ENCODE results near the gene ERBB4. TPM values are rescaled to one million over a fixed set of nuclear protein-coding genes. Genes with fewer than 3 reads are reported as not detected.

The ERBB4 gene
- total and polyA plus RNA-seq, 5 donors: 4.3 to 38.8 (median 33.4) TPM

GRCh38 chr2:212361174-212361756 lies 177.3 kb downstream of the ERBB4 start:
- H3K9me3 ChIP-seq (ENCODE audit: control insufficient read depth, low read length): no peaks in the 10 kb centered on the region
- no peak for DNase-seq
- ATAC-seq: no peak
- H3K27me3 ChIP-seq (ENCODE audit: control insufficient read depth, insufficient read depth): no peaks in the 10 kb centered on the region
- no peak overlapping the region for H3K4me3 ChIP-seq (ENCODE audit: low read length)
- intact Hi-C loops (cut with DNase I): no loop called here
- WGBS: 45% methylated on average over 1 of the region's 1 CpG
- H3K27ac ChIP-seq (ENCODE audit: low read length): no peak overlapping the region
- no peaks in the 10 kb centered on the region for H3K4me1 ChIP-seq (ENCODE audit: control insufficient read depth, insufficient read depth, low read length)

DNA sequence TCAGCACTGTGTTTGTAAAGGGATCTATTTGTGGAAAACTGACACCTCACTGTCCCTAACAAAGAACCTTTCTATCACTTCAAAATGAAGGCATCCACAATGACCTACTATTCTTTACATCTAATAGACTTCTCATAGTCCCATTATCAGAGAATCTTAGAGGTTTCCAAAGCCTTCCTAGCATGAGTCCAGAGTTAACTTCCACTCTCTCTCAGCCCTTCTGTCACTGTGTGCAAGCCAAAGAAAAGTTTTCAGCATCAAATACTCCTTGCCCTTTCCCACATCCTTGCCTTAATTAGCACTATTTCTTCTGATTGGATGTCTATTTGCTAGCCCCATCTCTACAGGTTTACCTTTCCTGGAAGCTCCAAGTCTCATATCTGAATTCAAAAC lies 178.5 kb downstream of the ERBB4 start:
- ATAC-seq: no peak
- intact Hi-C loops (cut with DNase I): no loop called here
- no peaks in the 10 kb centered on the region for H3K27me3 ChIP-seq (ENCODE audit: control insufficient read depth, insufficient read depth)
- no peaks in the 10 kb centered on the region for H3K4me1 ChIP-seq (ENCODE audit: control insufficient read depth, insufficient read depth, low read length)
- H3K27ac ChIP-seq (ENCODE audit: low read length): no peak overlapping the region
- no peak for DNase-seq
- H3K9me3 ChIP-seq (ENCODE audit: control insufficient read depth, low read length): no peaks in the 10 kb centered on the region
- H3K4me3 ChIP-seq (ENCODE audit: low read length): no peak overlapping the region

DNA sequence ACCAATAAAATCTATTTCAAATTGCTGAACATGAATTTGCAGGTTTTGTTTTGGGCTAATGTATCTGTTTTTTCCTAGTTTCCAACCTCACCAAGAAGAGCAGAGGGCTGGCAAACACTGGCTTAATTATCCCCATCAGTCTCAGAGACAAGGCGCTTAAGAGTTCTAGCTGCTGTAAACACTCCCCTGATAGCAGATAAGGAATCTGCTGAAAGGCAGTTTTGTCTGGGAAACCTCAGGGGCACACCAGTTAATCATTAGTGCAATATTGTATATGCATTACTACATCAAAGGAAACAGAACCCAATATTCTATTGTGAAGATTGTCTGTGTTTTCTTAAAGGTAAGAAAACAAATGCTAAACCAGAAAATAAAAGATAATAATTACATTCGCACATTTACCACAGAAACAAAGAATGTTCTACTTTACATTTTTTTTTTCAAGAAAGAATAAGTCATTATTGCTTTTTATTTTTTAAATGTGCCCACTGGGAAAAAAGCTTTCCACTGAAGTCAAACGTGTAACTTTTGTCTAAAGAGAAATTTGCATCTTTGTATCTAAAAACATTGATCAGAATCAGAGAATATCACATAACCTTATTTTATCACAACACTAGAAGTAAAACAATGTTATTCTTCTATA lies 179.1 kb downstream of the ERBB4 start:
- Histone ChIP-seq H3K27me3 (ENCODE audit: control insufficient read depth, insufficient read depth) (no peaks in the 10 kb centered on the region), H3K4me3 (ENCODE audit: low read length) (no peak overlapping the region), H3K27ac (ENCODE audit: low read length) (no peak overlapping the region), H3K4me1 (ENCODE audit: control insufficient read depth, insufficient read depth, low read length) (no peaks in the 10 kb centered on the region), H3K9me3 (ENCODE audit: control insufficient read depth, low read length) (no peaks in the 10 kb centered on the region)
- intact Hi-C loops (cut with DNase I): no loop called here
- ATAC-seq (no peak), DNase-seq (no peak)
- WGBS: 32% methylated on average over 3 of the region's 3 CpGs

GRCh38 chr2:212357606-212358005 lies 181.0 kb downstream of the ERBB4 start:
- no peaks in the 10 kb centered on the region for H3K9me3 ChIP-seq (ENCODE audit: control insufficient read depth, low read length)
- ATAC-seq (peak in 1 of 2 donors; percentile 36), DNase-seq (no peak)
- H3K4me3 ChIP-seq (ENCODE audit: low read length): no peak overlapping the region
- H3K27ac ChIP-seq (ENCODE audit: low read length): no peak overlapping the region
- intact Hi-C loops (cut with DNase I): no loop called here
- H3K4me1 ChIP-seq (ENCODE audit: control insufficient read depth, insufficient read depth, low read length): no peaks in the 10 kb centered on the region
- 49% methylated on average over 5 of the region's 5 CpGs for WGBS
- H3K27me3 ChIP-seq (ENCODE audit: control insufficient read depth, insufficient read depth): no peaks in the 10 kb centered on the region

DNA sequence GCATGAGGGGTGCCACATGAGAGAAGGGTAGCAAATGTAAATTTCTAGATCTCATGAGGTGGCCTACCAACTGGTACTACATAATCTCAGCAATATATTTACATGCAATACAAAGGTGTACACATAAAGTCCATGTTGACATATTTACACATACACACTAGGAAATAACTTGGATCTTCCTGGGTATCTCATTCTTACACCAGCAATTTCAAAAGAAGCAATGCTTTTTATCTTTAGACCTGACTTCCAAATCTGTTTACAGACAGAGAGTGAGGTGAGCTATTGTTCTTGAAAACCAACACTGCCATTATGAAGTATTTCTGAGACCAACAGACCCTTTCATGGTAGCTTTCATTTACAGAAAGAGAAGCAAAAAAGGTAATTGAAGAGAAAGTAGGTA lies 184.2 kb downstream of the ERBB4 start:
- no peak overlapping the region for H3K27ac ChIP-seq (ENCODE audit: low read length)
- H3K4me1 ChIP-seq (ENCODE audit: control insufficient read depth, insufficient read depth, low read length): no peaks in the 10 kb centered on the region
- H3K27me3 ChIP-seq (ENCODE audit: control insufficient read depth, insufficient read depth): no peaks in the 10 kb centered on the region
- no peak for ATAC-seq
- H3K9me3 ChIP-seq (ENCODE audit: control insufficient read depth, low read length): no peaks in the 10 kb centered on the region
- no peak for DNase-seq
- intact Hi-C loops (cut with DNase I): no loop called here
- H3K4me3 ChIP-seq (ENCODE audit: low read length): no peak overlapping the region

- 51% methylated on average over 4 of the region's 4 CpGs for WGBS
- no peaks in the 10 kb centered on the region for H3K4me1 ChIP-seq (ENCODE audit: control insufficient read depth, insufficient read depth, low read length)
- no peak for DNase-seq
- intact Hi-C loops (cut with DNase I): no loop called here
- no peak for ATAC-seq
- H3K27me3 ChIP-seq (ENCODE audit: control insufficient read depth, insufficient read depth): no peaks in the 10 kb centered on the region
- no peak overlapping the region for H3K27ac ChIP-seq (ENCODE audit: low read length)
- H3K4me3 ChIP-seq (ENCODE audit: low read length): no peak overlapping the region
- no peaks in the 10 kb centered on the region for H3K9me3 ChIP-seq (ENCODE audit: control insufficient read depth, low read length)
These were observed 190.1 kb downstream of the ERBB4 start for GRCh38 chr2:212348501-212348900.

GRCh38 chr2:212346865-212347264 lies 191.7 kb downstream of the ERBB4 start:
- Histone ChIP-seq H3K27me3 (ENCODE audit: control insufficient read depth, insufficient read depth) (no peaks in the 10 kb centered on the region), H3K4me1 (ENCODE audit: control insufficient read depth, insufficient read depth, low read length) (no peaks in the 10 kb centered on the region), H3K9me3 (ENCODE audit: control insufficient read depth, low read length) (no peaks in the 10 kb centered on the region), H3K27ac (ENCODE audit: low read length) (no peak overlapping the region), H3K4me3 (ENCODE audit: low read length) (no peak overlapping the region)
- intact Hi-C loops (cut with DNase I): no loop called here
- no peak for DNase-seq
- 33% methylated on average over 2 of the region's 2 CpGs for WGBS
- no peak for ATAC-seq

- H3K9me3 ChIP-seq (ENCODE audit: control insufficient read depth, low read length): no peaks in the 10 kb centered on the region
- ATAC-seq: no peak
- 0% methylated on average over 1 of the region's 1 CpG for WGBS
- H3K4me1 ChIP-seq (ENCODE audit: control insufficient read depth, insufficient read depth, low read length): no peaks in the 10 kb centered on the region
- no peak overlapping the region for H3K4me3 ChIP-seq (ENCODE audit: low read length)
- DNase-seq: no peak
- intact Hi-C loops (cut with DNase I): no loop called here
- H3K27me3 ChIP-seq (ENCODE audit: control insufficient read depth, insufficient read depth): no peaks in the 10 kb centered on the region
- H3K27ac ChIP-seq (ENCODE audit: low read length): no peak overlapping the region
These were observed 192.6 kb downstream of the ERBB4 start for GRCh38 chr2:212345966-212346365.

- intact Hi-C loops (cut with DNase I): no loop called here
- WGBS: 87% methylated on average over 2 of the region's 2 CpGs
- ATAC-seq: no peak
- no peaks in the 10 kb centered on the region for H3K9me3 ChIP-seq (ENCODE audit: control insufficient read depth, low read length)
- H3K4me3 ChIP-seq (ENCODE audit: low read length): no peak overlapping the region
- no peaks in the 10 kb centered on the region for H3K4me1 ChIP-seq (ENCODE audit: control insufficient read depth, insufficient read depth, low read length)
- H3K27me3 ChIP-seq (ENCODE audit: control insufficient read depth, insufficient read depth): no peaks in the 10 kb centered on the region
- no peak for DNase-seq
- no peak overlapping the region for H3K27ac ChIP-seq (ENCODE audit: low read length)
These were observed 194.5 kb downstream of the ERBB4 start for GRCh38 chr2:212344131-212344530.

GRCh38 chr2:212343167-212343566 lies 195.4 kb downstream of the ERBB4 start:
- no peak for ATAC-seq

DNA sequence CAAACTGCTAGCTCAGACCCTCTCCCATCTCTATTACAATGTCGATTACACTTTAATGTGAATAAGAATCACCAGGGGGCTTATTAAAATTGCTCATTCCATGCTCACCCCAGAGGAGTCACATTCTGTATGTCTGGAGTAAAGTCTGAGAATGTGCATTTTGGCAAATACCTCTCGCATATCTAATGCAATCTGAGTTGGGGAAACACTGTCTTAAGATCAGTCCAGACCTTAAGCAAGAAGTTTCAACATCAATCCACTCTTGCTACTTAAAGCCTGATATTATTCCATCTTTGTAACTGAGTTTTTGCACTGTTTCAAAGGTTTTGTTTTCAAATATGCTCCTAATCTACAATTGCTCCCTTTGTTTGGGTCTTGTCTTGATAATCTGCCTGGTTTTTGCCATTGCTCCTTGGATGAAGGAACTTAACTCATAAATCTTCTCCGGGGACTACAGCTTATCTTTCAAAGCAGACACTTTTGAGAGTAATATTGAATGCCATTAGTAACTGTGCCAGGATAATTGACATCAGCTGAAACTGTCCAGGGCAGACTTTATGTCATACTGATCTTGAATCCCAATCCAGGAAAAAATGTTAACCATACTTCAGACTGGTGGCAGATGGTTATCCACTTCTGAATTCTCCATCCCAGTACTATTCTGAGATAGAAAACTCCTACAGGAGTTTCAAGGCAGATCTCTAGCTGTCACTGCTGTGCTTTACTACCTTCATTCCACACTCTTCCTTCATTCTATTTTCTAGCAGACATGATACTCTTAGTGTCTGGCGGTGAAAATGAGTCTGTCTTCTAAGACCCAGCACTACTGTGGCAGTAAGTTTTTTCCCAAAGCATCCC lies 200.9 kb downstream of the ERBB4 start:
- no peak overlapping the region for H3K4me3 ChIP-seq (ENCODE audit: low read length)
- ATAC-seq (no peak), DNase-seq (no peak)
- 63% methylated on average over 4 of the region's 4 CpGs for WGBS
- no peaks in the 10 kb centered on the region for H3K9me3 ChIP-seq (ENCODE audit: control insufficient read depth, low read length)
- H3K4me1 ChIP-seq (ENCODE audit: control insufficient read depth, insufficient read depth, low read length): no peaks in the 10 kb centered on the region
- no peak overlapping the region for H3K27ac ChIP-seq (ENCODE audit: low read length)
- no peaks in the 10 kb centered on the region for H3K27me3 ChIP-seq (ENCODE audit: control insufficient read depth, insufficient read depth)
- intact Hi-C loops (cut with DNase I): no loop called here

More at GRCh38 chr2:212343167-212343566, 195.4 kb downstream of the ERBB4 start:
- DNase-seq: no peak
- Histone ChIP-seq H3K27ac (ENCODE audit: low read length) (no peak overlapping the region), H3K4me3 (ENCODE audit: low read length) (no peak overlapping the region), H3K4me1 (ENCODE audit: control insufficient read depth, insufficient read depth, low read length) (no peaks in the 10 kb centered on the region), H3K27me3 (ENCODE audit: control insufficient read depth, insufficient read depth) (no peaks in the 10 kb centered on the region), H3K9me3 (ENCODE audit: control insufficient read depth, low read length) (no peaks in the 10 kb centered on the region)
- intact Hi-C loops (cut with DNase I): no loop called here
- WGBS: 81% methylated on average over 2 of the region's 2 CpGs

Measured in right cardiac atrium (tissue), 5 donors.